Activated B cell treated with CpG ODN at 0.5 μM for 24 hours (primary cell): Measurements from ENCODE around the gene SCGN. TPM values are rescaled to one million over a fixed set of nuclear protein-coding genes. Genes with fewer than 3 reads are reported as not detected.

Experiments
- ATAC-seq: fragments of 200-7000 bp; cut with Tn5 transposase; one replicate; pipeline ENCODE4 v1.10.0; 2021; ENCODE audit warnings: low read depth, mild to moderate bottlenecking, moderate library complexity
- CTCF ChIA-PET: fragments of 350-600 bp; sonication (Branson Sonifier 250); formaldehyde crosslinking; loops from one replicate; lab custom pipeline; 2021; ENCODE audit warnings: antibody characterized with exemption; lab: Charles Lee
- POLR2A ChIA-PET: fragments of 350-600 bp; sonication (Branson Sonifier 250); formaldehyde crosslinking; loops from one replicate; lab custom pipeline; 2021; ENCODE audit warnings: antibody characterized with exemption; lab: Charles Lee
- DNase-seq: peaks from one replicate; pipeline ENCODE4 v3.0.0; 2022
- H3K27ac Mint-ChIP-seq: one replicate; pipeline ENCODE4 v1.8.0; 2020; ENCODE audit warnings: mixed read lengths
- H3K27me3 Mint-ChIP-seq: one replicate; pipeline ENCODE4 v1.8.0; 2021; ENCODE audit warnings: mixed read lengths
- H3K36me3 Mint-ChIP-seq: one replicate; pipeline ENCODE4 v1.8.0; 2021; ENCODE audit warnings: low read depth, mixed read lengths
- H3K4me1 Mint-ChIP-seq: one replicate; pipeline ENCODE4 v1.8.0; 2021; ENCODE audit warnings: mixed read lengths
- H3K4me3 Mint-ChIP-seq: one replicate; pipeline ENCODE4 v1.8.0; 2020; ENCODE audit warnings: mild to moderate bottlenecking, mixed read lengths
- H3K9me3 Mint-ChIP-seq: one replicate; pipeline ENCODE4 v1.8.0; 2020; ENCODE audit warnings: mixed read lengths
- intact Hi-C: fragments of 100-400 bp; cut with micrococcal nuclease; formaldehyde crosslinking; loops from one replicate; pipeline ENCODE4 v1.15.1; 2024
- total RNA-seq: library from RNA; stranded (reverse); gene quantifications from 2 replicates; pipeline ENCODE4 v1.2.3, GENCODE V29; 2022
- TF ChIP-seq, protein P1 (sequence below): fragments of 200-600 bp; IDR thresholded peaks from one replicate; pipeline ENCODE4 v1.8.0; 2022; ENCODE audit warnings: antibody characterized with exemption, mild to moderate bottlenecking

Gene SCGN
- total RNA-seq, 1 donor from 2014 or later: not detected

DNA sequence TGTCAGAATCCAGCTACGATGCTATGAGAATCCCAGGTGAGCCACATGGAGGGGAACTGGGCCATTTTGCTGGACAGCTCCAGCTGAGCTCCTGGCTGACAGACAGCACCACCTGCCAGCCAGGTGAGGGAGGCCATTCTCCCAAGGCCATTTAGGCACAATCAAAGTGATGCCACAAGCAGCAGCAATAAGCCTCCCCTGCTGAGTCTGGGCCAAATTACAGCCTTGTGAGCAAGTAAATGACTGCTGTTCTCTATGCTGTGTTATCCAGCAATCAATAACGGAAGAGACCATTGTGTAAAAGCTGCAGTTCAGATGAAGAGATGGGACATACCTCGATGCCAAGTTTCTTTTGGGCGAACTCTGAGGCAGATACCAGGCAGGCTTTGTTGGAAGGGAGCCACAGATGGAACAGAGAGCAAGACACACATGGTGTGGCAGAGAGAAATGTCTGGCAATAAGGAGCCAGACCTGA is 14.0 kb upstream of the SCGN start:
- ChIA-PET POLR2A (no interaction called here), CTCF (no interaction called here)
- peaks cover 42% of the 10 kb centered on the region for H3K27me3 Mint-ChIP-seq
- no peak overlapping the region for H3K27ac Mint-ChIP-seq
- peaks cover 7% of the 10 kb centered on the region for H3K9me3 Mint-ChIP-seq
- no peaks in the 10 kb centered on the region for H3K36me3 Mint-ChIP-seq
- intact Hi-C loops: no loop called here
- TF ChIP-seq, protein P1, sequence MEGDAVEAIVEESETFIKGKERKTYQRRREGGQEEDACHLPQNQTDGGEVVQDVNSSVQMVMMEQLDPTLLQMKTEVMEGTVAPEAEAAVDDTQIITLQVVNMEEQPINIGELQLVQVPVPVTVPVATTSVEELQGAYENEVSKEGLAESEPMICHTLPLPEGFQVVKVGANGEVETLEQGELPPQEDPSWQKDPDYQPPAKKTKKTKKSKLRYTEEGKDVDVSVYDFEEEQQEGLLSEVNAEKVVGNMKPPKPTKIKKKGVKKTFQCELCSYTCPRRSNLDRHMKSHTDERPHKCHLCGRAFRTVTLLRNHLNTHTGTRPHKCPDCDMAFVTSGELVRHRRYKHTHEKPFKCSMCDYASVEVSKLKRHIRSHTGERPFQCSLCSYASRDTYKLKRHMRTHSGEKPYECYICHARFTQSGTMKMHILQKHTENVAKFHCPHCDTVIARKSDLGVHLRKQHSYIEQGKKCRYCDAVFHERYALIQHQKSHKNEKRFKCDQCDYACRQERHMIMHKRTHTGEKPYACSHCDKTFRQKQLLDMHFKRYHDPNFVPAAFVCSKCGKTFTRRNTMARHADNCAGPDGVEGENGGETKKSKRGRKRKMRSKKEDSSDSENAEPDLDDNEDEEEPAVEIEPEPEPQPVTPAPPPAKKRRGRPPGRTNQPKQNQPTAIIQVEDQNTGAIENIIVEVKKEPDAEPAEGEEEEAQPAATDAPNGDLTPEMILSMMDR: no peak
- DNase-seq (no peak), ATAC-seq (no peak)
- H3K4me3 Mint-ChIP-seq: no peak overlapping the region
- no peaks in the 10 kb centered on the region for H3K4me1 Mint-ChIP-seq

- POLR2A ChIA-PET: no interaction called here
Measured at GRCh38 chr6:25639653-25640052, 12.4 kb upstream of the SCGN start.

DNA sequence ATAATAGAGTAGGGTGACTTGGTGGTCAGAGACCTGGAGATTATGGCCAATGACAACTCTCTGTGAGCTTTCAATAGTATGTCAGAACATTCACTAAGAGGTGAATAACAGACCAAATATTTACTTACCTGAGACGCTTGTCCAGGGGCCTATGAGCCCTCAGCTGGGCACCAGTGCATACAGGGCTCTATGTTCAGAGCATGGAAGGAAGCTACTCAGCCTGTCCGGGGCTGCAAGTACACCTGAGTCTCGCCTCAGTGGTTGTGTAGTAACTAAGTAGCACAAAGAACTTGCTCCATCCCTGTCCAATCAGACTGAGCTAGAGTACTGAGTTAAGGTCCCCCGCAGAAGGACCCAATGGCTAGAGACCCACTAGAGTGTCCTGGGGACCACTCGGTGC is 11.6 kb upstream of the SCGN start:
- H3K4me1 Mint-ChIP-seq: no peaks in the 10 kb centered on the region
- no peak for ATAC-seq
- no peak for DNase-seq
- H3K9me3 Mint-ChIP-seq: peaks cover 7% of the 10 kb centered on the region
- POLR2A ChIA-PET: no interaction called here
- CTCF ChIA-PET: no interaction called here
- no peak overlapping the region for H3K4me3 Mint-ChIP-seq
- intact Hi-C loops: no loop called here
- H3K27me3 Mint-ChIP-seq: peaks cover 56% of the 10 kb centered on the region
- no peak overlapping the region for H3K27ac Mint-ChIP-seq
- no peaks in the 10 kb centered on the region for H3K36me3 Mint-ChIP-seq
- TF ChIP-seq, protein P1: no peak

More at GRCh38 chr6:25639653-25640052, 12.4 kb upstream of the SCGN start:
- no peaks in the 10 kb centered on the region for H3K4me1 Mint-ChIP-seq
- CTCF ChIA-PET: interaction anchor here (1.0 kb wide), 1 partner anchor 374 kb away, joined by 3 read pairs; no protein-coding TSS in a partner anchor
- DNase-seq (no peak), ATAC-seq (no peak)
- TF ChIP-seq, protein P1: no peak
- intact Hi-C loops: no loop called here
- H3K36me3 Mint-ChIP-seq: no peaks in the 10 kb centered on the region
- H3K27ac Mint-ChIP-seq: no peak overlapping the region
- H3K4me3 Mint-ChIP-seq: no peak overlapping the region
- peaks cover 7% of the 10 kb centered on the region for H3K9me3 Mint-ChIP-seq
- H3K27me3 Mint-ChIP-seq: peaks cover 51% of the 10 kb centered on the region

DNA sequence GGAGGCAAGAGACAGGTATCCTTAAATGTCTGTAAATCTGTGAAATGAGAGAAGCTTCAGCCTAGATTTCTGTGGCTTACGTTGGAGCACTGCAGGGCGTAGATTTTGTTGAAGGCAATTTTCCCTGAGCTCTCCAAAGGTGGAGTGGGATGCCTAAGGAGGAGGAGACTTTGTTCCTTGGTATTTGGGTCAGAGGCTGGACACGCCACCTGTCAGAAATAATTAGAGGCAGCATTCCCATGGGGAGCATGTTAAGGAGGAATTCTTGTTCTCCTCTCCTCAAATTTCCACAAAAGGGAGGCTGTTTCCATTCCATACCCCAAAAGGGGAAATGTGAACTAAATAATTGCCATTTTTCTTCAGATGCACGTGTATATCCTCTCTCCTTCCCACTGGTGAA is 11.1 kb upstream of the SCGN start:
- Mint-ChIP-seq H3K4me3 (no peak overlapping the region), H3K27me3 (peaks cover 56% of the 10 kb centered on the region), H3K27ac (no peak overlapping the region), H3K4me1 (no peaks in the 10 kb centered on the region), H3K36me3 (no peaks in the 10 kb centered on the region), H3K9me3 (peaks cover 7% of the 10 kb centered on the region)
- DNase-seq (no peak), ATAC-seq (no peak)
- intact Hi-C loops: no loop called here
- POLR2A ChIA-PET: no interaction called here
- TF ChIP-seq, protein P1: no peak
- CTCF ChIA-PET: no interaction called here

- Mint-ChIP-seq H3K27me3 (peaks cover 54% of the 10 kb centered on the region), H3K36me3 (no peaks in the 10 kb centered on the region), H3K4me3 (no peak overlapping the region), H3K4me1 (no peaks in the 10 kb centered on the region), H3K27ac (no peak overlapping the region), H3K9me3 (peaks cover 7% of the 10 kb centered on the region)
- CTCF ChIA-PET: no interaction called here
- TF ChIP-seq, protein P1: no peak
- DNase-seq: no peak
- intact Hi-C loops: no loop called here
- no peak for ATAC-seq
- POLR2A ChIA-PET: no interaction called here
Measured at GRCh38 chr6:25641377-25641776, 10.6 kb upstream of the SCGN start.
